Mesenchymal stem cell (in vitro differentiated cells and primary cell): Measurements from ENCODE around the gene BABAM2.
A peak's percentile ranks its signal among the peaks of the same experiment; 100 is the strongest.

Source experiments
- DNase-seq: peaks from one replicate; pipeline ENCODE4 v3.0.0-alpha.2; 2013
- H2AFZ ChIP-seq: one replicate; pipeline ENCODE4 v1.6.1; 2013; ENCODE audit warnings: low read depth, mild to moderate bottlenecking, control low read depth, inconsistent platforms, low read length, moderate library complexity
- H2AK5ac ChIP-seq: 2 replicates; pipeline ENCODE4 v1.6.1; 2013; ENCODE audit warnings: low read length, moderate library complexity, mild to moderate bottlenecking, inconsistent platforms; ENCODE audit not compliant: severe bottlenecking
- H2BK120ac ChIP-seq: one replicate; pipeline ENCODE4 v1.6.1; 2013; ENCODE audit warnings: low read depth, mild to moderate bottlenecking, inconsistent platforms, low read length, moderate library complexity
- H2BK12ac ChIP-seq, 2 experiments: one replicate each; pipeline ENCODE4 v1.6.1; 2013; ENCODE audit warnings: inconsistent platforms in 2 of 2, low read length in 2 of 2, mild to moderate bottlenecking in 2 of 2, moderate library complexity in 2 of 2, control low read depth in 1 of 2
- H2BK15ac ChIP-seq: one replicate; pipeline ENCODE4 v1.6.1; 2013; ENCODE audit warnings: mild to moderate bottlenecking, low read depth, inconsistent platforms; ENCODE audit not compliant: poor library complexity, severe bottlenecking
- H2BK5ac ChIP-seq: 2 replicates; pipeline ENCODE4 v1.6.1; 2013; ENCODE audit warnings: low read depth, mild to moderate bottlenecking, low read length, control low read depth, inconsistent platforms; ENCODE audit not compliant: poor library complexity, severe bottlenecking
- H3K14ac ChIP-seq, 2 experiments: one replicate each; pipeline ENCODE4 v1.6.1; 2013; ENCODE audit warnings: inconsistent platforms in 2 of 2, low read length in 2 of 2, control low read depth in 1 of 2, mild to moderate bottlenecking in 1 of 2, moderate library complexity in 1 of 2
- H3K18ac ChIP-seq, 2 experiments: one replicate each; pipeline ENCODE4 v1.6.1; 2013; ENCODE audit warnings: inconsistent platforms in 2 of 2, low read length in 2 of 2, control low read depth in 1 of 2, low read depth in 1 of 2, mild to moderate bottlenecking in 1 of 2
- H3K23ac ChIP-seq, 2 experiments: one replicate each; pipeline ENCODE4 v1.6.1; 2013; ENCODE audit warnings: inconsistent platforms in 2 of 2, low read length in 2 of 2, mild to moderate bottlenecking in 2 of 2, moderate library complexity in 2 of 2, control low read depth in 1 of 2
- H3K27ac ChIP-seq: 2 replicates; pipeline ENCODE4 v1.5.1; 2013; ENCODE audit warnings: mild to moderate bottlenecking, moderate library complexity, low read length, control low read depth, inconsistent platforms; ENCODE audit not compliant: poor library complexity, severe bottlenecking
- H3K27me3 ChIP-seq, 2 experiments: 2 replicates each; pipeline versions ENCODE4 v1.6.1 to v1.7.0; 2013; ENCODE audit warnings: low read length in 2 of 2, mild to moderate bottlenecking in 2 of 2, moderate library complexity in 2 of 2, control low read depth in 1 of 2, inconsistent platforms in 1 of 2; ENCODE audit not compliant: control insufficient read depth in 1 of 2, insufficient read depth in 1 of 2
- H3K36me3 ChIP-seq, 2 experiments: 2 replicates each; pipeline versions ENCODE4 v1.6.1 to v1.7.0; 2013; ENCODE audit warnings: low read length in 2 of 2, control low read depth in 1 of 2, inconsistent platforms in 1 of 2, low read depth in 1 of 2, mild to moderate bottlenecking in 1 of 2; ENCODE audit not compliant: insufficient read depth in 2 of 2, control insufficient read depth in 1 of 2
- H3K4ac ChIP-seq, 2 experiments: one replicate each; pipeline ENCODE4 v1.6.1; 2013; ENCODE audit warnings: inconsistent platforms in 2 of 2, low read length in 2 of 2, mild to moderate bottlenecking in 2 of 2, moderate library complexity in 2 of 2, control low read depth in 1 of 2, low read depth in 1 of 2
- H3K4me1 ChIP-seq: 2 replicates; pipeline ENCODE4 v1.6.1; 2013; ENCODE audit warnings: low read depth, low read length, control low read depth; ENCODE audit not compliant: control insufficient read depth, insufficient read depth
- H3K4me2 ChIP-seq: 2 replicates; pipeline ENCODE4 v1.6.1; 2013; ENCODE audit warnings: low read length, mild to moderate bottlenecking, inconsistent platforms; ENCODE audit not compliant: poor library complexity, severe bottlenecking
- H3K4me3 ChIP-seq, 2 experiments: 2 replicates each; pipeline versions ENCODE4 v1.5.1 to v1.7.0; 2013; ENCODE audit warnings: low read length in 2 of 2, mild to moderate bottlenecking in 2 of 2, control low read depth in 1 of 2, low read depth in 1 of 2; ENCODE audit not compliant: insufficient read depth in 1 of 2
- H3K79me1 ChIP-seq: replicated peaks from 2 replicates; pipeline ENCODE4 v1.6.1; 2013; ENCODE audit warnings: mild to moderate bottlenecking, control low read depth, low read length, inconsistent platforms; ENCODE audit not compliant: poor library complexity, severe bottlenecking
- H3K9ac ChIP-seq: 2 replicates; pipeline ENCODE4 v1.7.0; 2013; ENCODE audit warnings: mild to moderate bottlenecking, low read length, moderate library complexity
- H3K9me3 ChIP-seq: 2 replicates; pipeline ENCODE4 v1.7.0; 2013; ENCODE audit warnings: mild to moderate bottlenecking, low read length; ENCODE audit not compliant: control insufficient read depth
- H4K8ac ChIP-seq: one replicate; pipeline ENCODE4 v1.6.1; 2013; ENCODE audit warnings: inconsistent platforms, mild to moderate bottlenecking, low read length, moderate library complexity
- H4K91ac ChIP-seq: one replicate; pipeline ENCODE4 v1.6.1; 2013; ENCODE audit warnings: mild to moderate bottlenecking, low read length, inconsistent platforms
- WGBS: methylation state at CpG from one replicate; pipeline ENCODE4 v1.1.7; 2013; ENCODE audit warnings: mixed read lengths; 5-methylcytosine and 5-hydroxymethylcytosine counted together

Gene BABAM2

GRCh38 chr2:28231110-28231631, 340.6 kb downstream of the BABAM2 start:
- H2BK12ac ChIP-seq, result no peak overlapping the region
- 87% methylated on average over 4 of the region's 4 CpGs for WGBS
- no peaks in the 10 kb centered on the region for H3K9me3 ChIP-seq
- H2BK5ac ChIP-seq, result no peak overlapping the region
- peak; percentile 22 for DNase-seq
- peak overlapping the region; percentile 39 for H3K9ac ChIP-seq
- peaks cover 12% of the 10 kb centered on the region for H3K4me1 ChIP-seq
- no peak overlapping the region for H3K4me3 ChIP-seq
- no peak overlapping the region for H2BK120ac ChIP-seq
- peak overlapping the region; percentile 36 for H2AK5ac ChIP-seq
- no peaks in the 10 kb centered on the region for H3K27me3 ChIP-seq
- no peak overlapping the region for H4K8ac ChIP-seq
- H3K36me3 ChIP-seq, result peaks cover 0 to 9% of the 10 kb centered on the region in 2 experiments
- H4K91ac ChIP-seq, result no peak overlapping the region
- peaks cover 5% of the 10 kb centered on the region for H3K79me1 ChIP-seq
- H3K18ac ChIP-seq, result no peak overlapping the region
- no peak overlapping the region for H3K27ac ChIP-seq
- no peak overlapping the region for H3K4ac ChIP-seq
- no peak overlapping the region for H2AFZ ChIP-seq
- H3K4me2 ChIP-seq, result no peak overlapping the region
- no peak overlapping the region for H3K14ac ChIP-seq
- H2BK15ac ChIP-seq, result no peak overlapping the region
- no peak overlapping the region for H3K23ac ChIP-seq

- H2BK120ac ChIP-seq, result no peak overlapping the region
- no peak overlapping the region for H2BK12ac ChIP-seq
- no peak overlapping the region for H3K18ac ChIP-seq
- peak overlapping the region; percentile 5 for H3K9ac ChIP-seq
- no peak overlapping the region for H3K4ac ChIP-seq
- no peak overlapping the region for H4K91ac ChIP-seq
- H3K23ac ChIP-seq, result no peak overlapping the region
- peaks cover 0 to 11% of the 10 kb centered on the region in 2 experiments for H3K36me3 ChIP-seq
- H4K8ac ChIP-seq, result no peak overlapping the region
- H3K27ac ChIP-seq, result no peak overlapping the region
- H2AK5ac ChIP-seq, result no peak overlapping the region
- H3K4me3 ChIP-seq, result no peak overlapping the region
- no peaks in the 10 kb centered on the region for H3K9me3 ChIP-seq
- H3K4me1 ChIP-seq, result peaks cover 12% of the 10 kb centered on the region
- no peak overlapping the region for H2BK15ac ChIP-seq
- H3K4me2 ChIP-seq, result no peak overlapping the region
- DNase-seq, result no peak
- H3K79me1 ChIP-seq, result peaks cover 3% of the 10 kb centered on the region
- 92% methylated on average over 4 of the region's 5 CpGs for WGBS
- H3K14ac ChIP-seq, result no peak overlapping the region
- H2BK5ac ChIP-seq, result no peak overlapping the region
- H2AFZ ChIP-seq, result no peak overlapping the region
- no peaks in the 10 kb centered on the region for H3K27me3 ChIP-seq
These were observed 341.8 kb downstream of the BABAM2 start for GRCh38 chr2:28232295-28232694.

- Histone ChIP-seq H2BK15ac (no peak overlapping the region), H2BK120ac (no peak overlapping the region), H2BK12ac (no peak overlapping the region), H3K4me2 (peak overlapping the region; percentile 0), H3K23ac (no peak overlapping the region), H3K9me3 (no peaks in the 10 kb centered on the region), H4K8ac (no peak overlapping the region), H2BK5ac (no peak overlapping the region), H3K9ac (peak overlapping the region; percentile 5), H3K4me1 (peaks cover 10% of the 10 kb centered on the region), H2AK5ac (no peak overlapping the region), H3K27me3 (no peaks in the 10 kb centered on the region), H3K4ac (no peak overlapping the region), H3K14ac (no peak overlapping the region), H3K18ac (no peak overlapping the region), H3K27ac (peak overlapping the region; percentile 51), H2AFZ (no peak overlapping the region), H3K79me1 (no peaks in the 10 kb centered on the region), H4K91ac (no peak overlapping the region), H3K4me3 (no peak overlapping the region), H3K36me3 (peaks cover 0 to 6% of the 10 kb centered on the region in 2 experiments)
- 32% methylated on average over 5 of the region's 6 CpGs for WGBS
- peak; percentile 70 for DNase-seq
These were observed 342.7 kb downstream of the BABAM2 start for GRCh38 chr2:28233164-28233676.

GRCh38 chr2:28234807-28235206, 344.3 kb downstream of the BABAM2 start:
- DNase-seq, result no peak
- peaks cover 0 to 6% of the 10 kb centered on the region in 2 experiments for H3K36me3 ChIP-seq
- no peak overlapping the region for H3K4me2 ChIP-seq
- H4K91ac ChIP-seq, result no peak overlapping the region
- no peak overlapping the region for H3K27ac ChIP-seq
- no peak overlapping the region for H3K18ac ChIP-seq
- no peak overlapping the region for H3K4ac ChIP-seq
- no peak overlapping the region for H3K9ac ChIP-seq
- H3K14ac ChIP-seq, result no peak overlapping the region
- H2AFZ ChIP-seq, result no peak overlapping the region
- H2BK12ac ChIP-seq, result no peak overlapping the region
- no peak overlapping the region for H2BK5ac ChIP-seq
- no CpG with 5 or more reads among the region's 2 CpGs for WGBS
- H3K4me1 ChIP-seq, result peaks cover 10% of the 10 kb centered on the region
- H2BK15ac ChIP-seq, result no peak overlapping the region
- no peaks in the 10 kb centered on the region for H3K9me3 ChIP-seq
- H2AK5ac ChIP-seq, result no peak overlapping the region
- no peak overlapping the region for H3K23ac ChIP-seq
- H4K8ac ChIP-seq, result no peak overlapping the region
- H3K4me3 ChIP-seq, result no peak overlapping the region
- H3K79me1 ChIP-seq, result no peaks in the 10 kb centered on the region
- H2BK120ac ChIP-seq, result no peak overlapping the region
- H3K27me3 ChIP-seq, result no peaks in the 10 kb centered on the region
